Dendritic cell treated with granulocyte-macrophage colony-stimulating factor and Interleukin-4, amounts not matched to agents 40 ng/mL and 50 ng/mL, for 4 days (primary cell): ENCODE results near the gene ZBTB33.

Source experiments
- H3K27ac Mint-ChIP-seq: one replicate; pipeline ENCODE4 v1.8.0; 2022; ENCODE audit warnings: mild to moderate bottlenecking, mixed read lengths
- H3K27me3 Mint-ChIP-seq: one replicate; pipeline ENCODE4 v1.8.0; 2022; ENCODE audit warnings: mild to moderate bottlenecking, mixed read lengths
- H3K36me3 Mint-ChIP-seq: one replicate; pipeline ENCODE4 v1.8.0; 2022; ENCODE audit warnings: low read depth, mixed read lengths
- H3K4me1 Mint-ChIP-seq: one replicate; pipeline ENCODE4 v1.8.0; 2022; ENCODE audit warnings: low read depth, mixed read lengths
- H3K4me3 Mint-ChIP-seq: one replicate; pipeline ENCODE4 v1.8.0; 2022; ENCODE audit warnings: mild to moderate bottlenecking, moderate library complexity, mixed read lengths
- H3K9me3 Mint-ChIP-seq: one replicate; pipeline ENCODE4 v1.8.0; 2022; ENCODE audit warnings: mixed read lengths
- intact Hi-C: fragments of 100-400 bp; cut with micrococcal nuclease; formaldehyde crosslinking; loops from one replicate; pipeline ENCODE4 v1.15.0; 2022

ZBTB33 gene

GRCh38 chrX:120250522-120251271 is at the start of gene ZBTB33:
Gene ZBTB33 (plus strand): TSS chrX:120250812. CDS start chrX:120253416, 2,604 bp downstream.
- H3K4me3 Mint-ChIP-seq: peak within 1 kb of the TSS; percentile 99
- H3K27ac Mint-ChIP-seq: peak within 1 kb of the TSS; percentile 99
- peaks cover 35% of the 10 kb centered on the region for H3K36me3 Mint-ChIP-seq
- no peaks in the 10 kb centered on the region for H3K9me3 Mint-ChIP-seq
- H3K4me1 Mint-ChIP-seq: peaks cover 12% of the 10 kb centered on the region
- intact Hi-C loops: loop anchor here (2.0 to 10.0 kb wide), 3 partner anchors 52 to 218 kb away; partner anchors contain the start of gene LAMP2
- no peaks in the 10 kb centered on the region for H3K27me3 Mint-ChIP-seq

GRCh38 chrX:120200851-120201250 is 49.8 kb upstream of the ZBTB33 start:
- no peaks in the 10 kb centered on the region for H3K27me3 Mint-ChIP-seq
- H3K36me3 Mint-ChIP-seq: no peaks in the 10 kb centered on the region
- no peak overlapping the region for H3K27ac Mint-ChIP-seq
- H3K4me3 Mint-ChIP-seq: no peak overlapping the region
- H3K9me3 Mint-ChIP-seq: no peaks in the 10 kb centered on the region
- peaks cover 8% of the 10 kb centered on the region for H3K4me1 Mint-ChIP-seq
- intact Hi-C loops: no loop called here

GRCh38 chrX:120205816-120206753 is 44.5 kb upstream of the ZBTB33 start:
- H3K4me3 Mint-ChIP-seq: no peak overlapping the region
- intact Hi-C loops: no loop called here
- no peaks in the 10 kb centered on the region for H3K27me3 Mint-ChIP-seq
- H3K9me3 Mint-ChIP-seq: no peaks in the 10 kb centered on the region
- H3K36me3 Mint-ChIP-seq: no peaks in the 10 kb centered on the region
- H3K4me1 Mint-ChIP-seq: no peaks in the 10 kb centered on the region
- no peak overlapping the region for H3K27ac Mint-ChIP-seq

- Mint-ChIP-seq H3K27ac (no peak overlapping the region), H3K4me3 (no peak overlapping the region), H3K9me3 (no peaks in the 10 kb centered on the region), H3K36me3 (no peaks in the 10 kb centered on the region), H3K4me1 (no peaks in the 10 kb centered on the region), H3K27me3 (no peaks in the 10 kb centered on the region)
- intact Hi-C loops: no loop called here
Observed at GRCh38 chrX:120207009-120207605, 43.5 kb upstream of the ZBTB33 start.

- no peaks in the 10 kb centered on the region for H3K27me3 Mint-ChIP-seq
Observed at GRCh38 chrX:120213438-120214265, 37.0 kb upstream of the ZBTB33 start.

GRCh38 chrX:120223374-120223773 is 27.2 kb upstream of the ZBTB33 start:
- Mint-ChIP-seq H3K9me3 (no peaks in the 10 kb centered on the region), H3K4me1 (no peaks in the 10 kb centered on the region), H3K27me3 (no peaks in the 10 kb centered on the region), H3K27ac (no peak overlapping the region), H3K4me3 (no peak overlapping the region), H3K36me3 (peaks cover 5% of the 10 kb centered on the region)
- intact Hi-C loops: no loop called here

More at GRCh38 chrX:120213438-120214265, 37.0 kb upstream of the ZBTB33 start:
- Mint-ChIP-seq H3K4me1 (peaks cover 7% of the 10 kb centered on the region), H3K4me3 (no peak overlapping the region), H3K27ac (no peak overlapping the region), H3K9me3 (no peaks in the 10 kb centered on the region), H3K36me3 (no peaks in the 10 kb centered on the region)
- intact Hi-C loops: no loop called here

- H3K9me3 Mint-ChIP-seq: no peaks in the 10 kb centered on the region
- no peak overlapping the region for H3K4me3 Mint-ChIP-seq
- intact Hi-C loops: no loop called here
Observed at GRCh38 chrX:120224388-120224787, 26.2 kb upstream of the ZBTB33 start.

GRCh38 chrX:120228187-120228908 is 22.3 kb upstream of the ZBTB33 start:
- H3K36me3 Mint-ChIP-seq: peaks cover 4% of the 10 kb centered on the region
- H3K4me3 Mint-ChIP-seq: no peak overlapping the region
- intact Hi-C loops: no loop called here
- H3K27ac Mint-ChIP-seq: no peak overlapping the region
- no peaks in the 10 kb centered on the region for H3K4me1 Mint-ChIP-seq
- no peaks in the 10 kb centered on the region for H3K27me3 Mint-ChIP-seq
- H3K9me3 Mint-ChIP-seq: no peaks in the 10 kb centered on the region

More at GRCh38 chrX:120224388-120224787, 26.2 kb upstream of the ZBTB33 start:
- Mint-ChIP-seq H3K36me3 (peaks cover 5% of the 10 kb centered on the region), H3K4me1 (no peaks in the 10 kb centered on the region), H3K27ac (no peak overlapping the region), H3K27me3 (no peaks in the 10 kb centered on the region)

- intact Hi-C loops: no loop called here
- Mint-ChIP-seq H3K9me3 (no peaks in the 10 kb centered on the region), H3K4me3 (no peak overlapping the region), H3K4me1 (peaks cover 13% of the 10 kb centered on the region), H3K36me3 (peaks cover 6% of the 10 kb centered on the region), H3K27ac (no peak overlapping the region), H3K27me3 (no peaks in the 10 kb centered on the region)
Observed at GRCh38 chrX:120235284-120235683, 15.3 kb upstream of the ZBTB33 start.

- intact Hi-C loops: no loop called here
- H3K9me3 Mint-ChIP-seq: no peaks in the 10 kb centered on the region
- H3K36me3 Mint-ChIP-seq: peaks cover 6% of the 10 kb centered on the region
- H3K4me3 Mint-ChIP-seq: no peak overlapping the region
- H3K27me3 Mint-ChIP-seq: no peaks in the 10 kb centered on the region
- H3K27ac Mint-ChIP-seq: no peak overlapping the region
- H3K4me1 Mint-ChIP-seq: peaks cover 13% of the 10 kb centered on the region
Observed at GRCh38 chrX:120236687-120237479, 13.7 kb upstream of the ZBTB33 start.

GRCh38 chrX:120238933-120239332 is 11.7 kb upstream of the ZBTB33 start:
- Mint-ChIP-seq H3K27me3 (no peaks in the 10 kb centered on the region), H3K36me3 (peaks cover 6% of the 10 kb centered on the region), H3K9me3 (no peaks in the 10 kb centered on the region), H3K4me1 (peaks cover 17% of the 10 kb centered on the region), H3K4me3 (no peak overlapping the region), H3K27ac (peak overlapping the region; percentile 47)
- intact Hi-C loops: no loop called here

GRCh38 chrX:120242813-120243212 is 7.8 kb upstream of the ZBTB33 start:
- H3K27me3 Mint-ChIP-seq: no peaks in the 10 kb centered on the region
- no peak overlapping the region for H3K27ac Mint-ChIP-seq
- intact Hi-C loops: no loop called here
- H3K36me3 Mint-ChIP-seq: peaks cover 16% of the 10 kb centered on the region
- H3K4me1 Mint-ChIP-seq: peaks cover 18% of the 10 kb centered on the region
- H3K9me3 Mint-ChIP-seq: no peaks in the 10 kb centered on the region
- no peak overlapping the region for H3K4me3 Mint-ChIP-seq
